H1 (cell line): ENCODE data around the gene TGOLN2.

Experiments used
- CTCF ChIP-seq, 3 experiments: IDR thresholded peaks; 1 replicate in 2 of 3; 2 replicates in 1 of 3; pipeline versions ENCODE4 v1.5.1 to v1.6.1; 2011; ENCODE audit warnings: low read length in 3 of 3, mild to moderate bottlenecking in 3 of 3, inconsistent platforms in 2 of 3, low read depth in 1 of 3, moderate library complexity in 1 of 3; ENCODE audit not compliant: insufficient read depth in 1 of 3; ENCODE audit errors: control extremely low read depth in 1 of 3
- EZH2 ChIP-seq: fragments of 200-600 bp; sonication (generic); IDR thresholded peaks from 2 replicates; pipeline ENCODE4 v1.7.1; 2012; ENCODE audit warnings: low read depth, mild to moderate bottlenecking, moderate library complexity, low read length, inconsistent platforms; ENCODE audit not compliant: severe bottlenecking
- POLR2AphosphoS5 ChIP-seq: IDR thresholded peaks from 2 replicates; pipeline ENCODE4 v1.6.1; 2011; ENCODE audit warnings: low read depth, low read length

GRCh38 chr2:85302121-85302520 lies 25.7 kb downstream of the TGOLN2 start:
- no peak for TF ChIP-seq CTCF (IDR thresholded peaks at IDR 0.05; ENCODE audit: control extremely low read depth in 1 of 3, insufficient read depth in 1 of 3, low read depth in 1 of 3, low read length in 3 of 3)
- no peak for TF ChIP-seq EZH2
- 0 out of 2 replicates have a peak, but pooled peaks have one; percentile 36 for TF ChIP-seq POLR2AphosphoS5
